HG03139 (cell line): Measurements from ENCODE around the gene CCDC124.

ENCODE experiments used
- ATAC-seq: cut with Tn5 transposase; IDR thresholded peaks from one replicate; pipeline ENCODE4 v1.9.1; 2021; ENCODE audit not compliant: unreplicated experiment

CCDC124 gene

GRCh38 chr19:17951990-17952976 lies 19.5 kb downstream of the CCDC124 start:
- ATAC-seq, result no peak

DNA sequence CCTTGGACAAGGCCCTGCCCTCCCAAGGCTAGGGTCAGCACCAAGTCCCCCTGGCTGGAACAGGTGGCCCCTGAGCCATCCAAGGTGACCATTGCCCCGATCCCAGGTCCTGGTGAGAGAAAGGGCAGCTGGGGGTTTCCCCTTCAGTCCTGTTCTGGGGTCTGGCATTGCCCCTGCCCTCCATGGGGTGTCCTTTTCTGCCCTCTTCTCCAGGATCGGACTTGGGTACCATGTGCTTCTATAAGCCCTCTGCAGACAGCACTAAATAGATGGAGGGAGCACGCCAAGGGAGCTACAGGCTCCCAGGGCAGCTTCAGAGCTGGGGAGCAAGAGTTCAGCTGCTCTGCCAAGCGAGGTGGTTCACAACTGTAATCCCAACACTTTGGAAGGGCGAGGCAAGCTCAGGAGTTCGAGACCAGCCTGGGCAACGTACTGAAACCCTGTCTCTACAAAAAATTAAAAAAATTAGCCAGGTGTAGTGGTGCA lies 20.5 kb downstream of the CCDC124 start:
- ATAC-seq, result no peak

GRCh38 chr19:17953869-17954268 lies 21.1 kb downstream of the CCDC124 start:
- ATAC-seq, result no peak

GRCh38 chr19:17954401-17954800 lies 21.6 kb downstream of the CCDC124 start:
- ATAC-seq, result no peak

DNA sequence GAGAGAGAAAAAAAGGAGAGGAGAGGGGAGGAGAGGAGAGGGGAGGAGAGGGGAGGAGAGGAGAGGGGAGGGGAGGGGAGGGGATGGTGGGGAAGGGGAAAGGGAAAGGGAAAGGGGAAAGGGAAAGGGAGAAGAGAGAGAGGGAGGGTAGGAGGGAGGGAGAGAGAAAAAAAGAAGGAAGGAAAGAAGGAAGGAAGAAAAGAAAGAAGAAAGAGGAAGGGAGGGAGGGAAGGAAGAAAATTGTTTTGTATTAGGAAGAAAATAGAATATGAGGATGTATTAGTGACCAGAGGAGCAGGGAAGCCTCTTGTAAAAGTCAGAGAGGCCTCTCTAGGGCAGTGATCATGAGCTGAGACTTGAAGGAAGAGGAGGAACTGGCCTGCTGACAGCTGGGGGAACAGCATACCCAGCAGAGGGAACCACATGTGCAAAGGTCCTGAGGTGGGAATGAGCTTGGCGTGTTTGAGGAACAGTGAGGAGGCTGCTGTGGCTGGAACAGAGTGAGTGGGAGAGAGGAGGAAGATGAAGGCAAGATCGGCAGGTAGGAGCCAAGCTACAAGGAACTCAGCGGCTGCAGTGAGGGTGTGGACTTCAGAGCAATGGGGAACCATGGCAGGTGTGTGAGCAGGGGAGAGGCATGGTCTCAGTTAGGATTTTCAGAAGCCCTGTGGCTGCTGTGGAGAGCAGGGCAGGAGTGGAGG lies 24.5 kb downstream of the CCDC124 start:
- no peak for ATAC-seq

DNA sequence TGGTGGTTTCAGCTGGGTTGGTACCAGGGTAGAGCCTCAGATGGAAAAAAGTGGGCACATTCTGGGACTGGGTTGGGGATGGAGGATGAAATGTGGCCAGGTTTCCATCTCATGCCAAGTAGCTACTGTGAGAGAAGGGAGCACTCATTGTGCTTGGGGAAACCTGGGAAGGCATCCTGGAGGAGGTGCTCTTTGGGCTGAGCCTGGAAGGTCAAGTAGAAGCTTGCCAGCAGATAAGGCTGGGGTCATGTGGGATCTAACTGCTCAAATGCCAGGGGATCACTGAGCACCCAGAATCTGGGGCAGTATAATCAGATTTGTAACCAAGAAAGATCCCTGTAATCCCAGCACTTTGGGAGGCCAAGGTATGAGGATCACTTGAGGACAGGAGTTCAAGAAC lies 25.1 kb downstream of the CCDC124 start:
- no peak for ATAC-seq

DNA sequence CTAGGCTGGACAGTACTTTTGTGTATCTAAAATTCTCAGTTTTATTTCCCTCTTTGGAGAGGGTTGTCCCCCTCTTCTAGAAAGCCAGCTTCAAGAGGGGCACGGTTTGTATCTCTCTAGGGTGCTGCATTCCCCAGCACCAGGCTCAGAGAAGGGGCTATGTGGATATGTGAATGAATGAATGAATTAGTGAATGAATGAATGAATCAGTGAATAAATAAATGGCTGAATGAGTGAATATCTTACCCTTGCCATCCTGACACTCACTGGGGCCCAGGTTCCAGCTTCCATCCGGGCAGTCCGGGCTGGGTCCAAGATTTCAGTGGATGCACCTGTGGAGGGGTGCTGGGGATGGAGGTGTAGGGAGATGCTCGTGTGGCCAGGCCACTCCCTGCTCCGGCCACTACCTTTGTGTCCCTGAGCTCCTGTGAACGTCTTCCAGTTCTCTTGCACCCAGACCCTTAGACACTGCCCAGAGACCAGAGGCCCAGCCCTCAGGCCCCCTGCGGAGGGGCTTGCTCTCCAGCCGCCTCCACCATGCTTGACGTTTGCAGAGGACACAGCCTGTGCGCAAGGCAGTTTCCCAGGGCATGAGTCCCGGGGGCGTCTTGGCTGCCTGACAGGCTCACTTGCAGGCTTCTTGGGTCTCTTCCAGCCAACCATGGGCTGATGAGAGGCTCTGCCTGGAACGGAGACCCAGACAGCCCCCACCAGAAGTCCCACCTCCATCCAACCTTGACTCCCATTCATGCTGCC lies 31.3 kb downstream of the CCDC124 start:
- no peak for ATAC-seq

GRCh38 chr19:17965370-17966128 lies 32.7 kb downstream of the CCDC124 start:
- ATAC-seq, result no peak

DNA sequence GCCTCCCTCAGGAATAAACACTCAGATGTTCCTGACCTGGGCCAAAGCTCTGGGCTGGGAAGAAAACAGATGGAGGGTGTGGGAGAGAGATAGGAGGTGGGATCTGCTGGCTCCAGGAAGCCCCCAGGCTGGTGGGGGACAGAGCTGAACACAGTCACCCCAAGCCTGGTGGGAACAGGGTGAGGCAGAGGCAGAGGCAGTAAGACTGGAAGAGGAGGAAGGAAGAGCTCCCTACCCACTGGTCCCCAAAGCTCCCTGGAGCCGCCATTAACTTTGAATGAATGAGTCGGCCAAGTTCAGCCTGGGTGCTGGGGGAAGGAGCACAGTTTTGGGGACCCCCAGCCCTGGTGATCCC lies 33.3 kb downstream of the CCDC124 start:
- no peak for ATAC-seq

DNA sequence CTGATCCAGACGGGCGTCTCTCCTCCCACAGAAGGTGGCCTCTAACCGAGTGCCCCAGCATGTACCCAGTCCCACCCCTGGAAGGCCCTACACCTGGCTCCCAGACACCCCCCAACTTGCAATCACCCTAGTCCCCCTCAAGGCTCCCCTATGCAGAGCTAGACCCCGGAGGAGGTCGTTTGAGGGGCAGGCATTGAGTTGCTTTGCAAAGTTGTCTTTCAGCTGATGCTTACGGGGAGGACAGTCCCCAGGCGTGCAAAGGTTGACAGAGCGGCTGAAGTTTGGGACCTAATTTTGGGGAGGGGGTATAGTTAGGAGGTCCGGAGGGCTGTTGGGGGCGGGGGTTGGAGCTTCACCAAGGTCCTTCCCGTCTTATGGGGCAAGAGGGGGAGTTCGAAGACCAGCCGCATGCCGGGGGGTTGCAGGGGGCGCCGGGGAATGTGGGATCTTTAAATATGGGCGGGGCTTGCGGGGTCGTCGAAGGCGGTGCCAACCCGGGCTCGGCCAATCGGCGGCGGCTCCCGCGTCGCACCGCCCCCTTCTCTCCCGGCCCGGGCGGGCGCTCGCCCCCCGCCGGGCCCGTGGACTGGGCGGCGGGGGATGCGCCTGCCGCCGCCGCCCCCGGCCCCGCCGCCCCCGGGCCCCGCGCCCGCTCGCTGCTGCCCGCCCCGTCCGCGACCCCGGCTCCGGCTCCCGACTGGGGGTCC lies 33.9 kb downstream of the CCDC124 start, which contains the start of gene KCNN1:
Gene KCNN1 (plus strand): TSS at position 558 of the 707 bp plus-strand sequence. CDS start 6,782 bp downstream, outside the sequence.
- ATAC-seq, result no peak

GRCh38 chr19:17967257-17968051 lies 34.6 kb downstream of the CCDC124 start:
- ATAC-seq, result no peak

- no peak for ATAC-seq
Observed at GRCh38 chr19:17968362-17968761, 35.5 kb downstream of the CCDC124 start.

- ATAC-seq, result no peak
Observed at GRCh38 chr19:17969096-17969792, 36.4 kb downstream of the CCDC124 start.

- ATAC-seq, result no peak
Observed at GRCh38 chr19:17972230-17972629, 39.4 kb downstream of the CCDC124 start.

DNA sequence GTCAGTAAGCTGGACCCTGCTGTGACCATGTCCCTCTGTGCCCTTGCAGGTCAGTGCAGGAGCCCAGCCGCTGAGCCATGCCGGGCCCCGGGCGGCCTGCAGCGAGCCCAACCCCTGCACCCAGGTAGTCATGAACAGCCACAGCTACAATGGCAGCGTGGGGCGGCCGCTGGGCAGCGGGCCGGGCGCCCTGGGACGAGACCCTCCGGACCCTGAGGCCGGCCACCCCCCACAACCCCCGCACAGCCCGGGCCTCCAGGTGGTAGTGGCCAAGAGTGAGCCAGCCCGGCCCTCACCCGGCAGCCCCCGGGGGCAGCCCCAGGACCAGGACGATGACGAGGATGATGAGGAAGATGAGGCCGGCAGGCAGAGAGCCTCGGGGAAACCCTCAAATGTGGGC lies 40.9 kb downstream of the CCDC124 start:
- no peak for ATAC-seq

DNA sequence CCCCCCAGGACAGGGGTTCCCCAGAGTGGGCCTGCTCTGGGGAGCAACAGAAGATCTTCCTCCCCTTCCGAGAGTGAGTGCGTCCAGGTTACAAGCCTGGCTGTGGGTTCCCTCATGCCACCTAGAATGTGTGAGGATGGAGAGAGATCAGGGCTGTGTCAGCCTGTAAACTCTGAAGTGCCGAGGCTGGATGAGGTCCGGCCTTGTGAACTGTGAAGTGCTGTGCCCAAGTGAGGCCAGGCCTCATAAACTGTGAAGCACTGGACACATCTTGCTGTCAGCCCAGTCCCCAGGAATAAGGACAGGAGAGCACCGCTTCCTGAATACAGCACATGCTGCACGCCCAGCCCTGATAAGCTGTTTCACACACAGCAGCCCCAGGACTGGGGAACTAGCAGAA lies 41.7 kb downstream of the CCDC124 start:
- ATAC-seq, result no peak

- ATAC-seq, result no peak
Observed at GRCh38 chr19:17975032-17975431, 42.2 kb downstream of the CCDC124 start.

GRCh38 chr19:17977021-17977420 lies 44.2 kb downstream of the CCDC124 start:
- ATAC-seq, result no peak
